Activated CD4-positive, alpha-beta memory T cell treated with anti-CD3 and anti-CD28 coated beads for 36 hours (primary cell): ENCODE data around the gene ZNF300. TPM values are rescaled to one million over a fixed set of nuclear protein-coding genes. Genes with fewer than 3 reads are reported as not detected.

Source experiments
- total RNA-seq, 2 experiments: library from RNA; stranded (reverse); gene quantifications; one replicate each; pipeline ENCODE4 v1.2.3, GENCODE V29; 2021

The ZNF300 gene
- total RNA-seq, 2 experiments from 2014 or later = 0.67 to 0.85 TPM

Other genes starting within 250 kb of the ZNF300 start
- under 1 TPM; 0.07 to 0.21 TPM for gene MYOZ3, start 243.7 kb downstream of the ZNF300 start, total RNA-seq
- 10 to 100 TPM; 59.6 to 66.4 TPM for gene RBM22, start 203.9 kb downstream of the ZNF300 start, total RNA-seq
- 10 to 100 TPM; 32.2 to 32.9 TPM for gene DCTN4, start 146.0 kb downstream of the ZNF300 start, total RNA-seq
- 10 to 100 TPM; 22.4 to 22.8 TPM for gene SMIM3, start 126.2 kb downstream of the ZNF300 start, total RNA-seq
- under 1 TPM; 0.77 to 0.88 TPM for gene IRGM, start 58.5 kb downstream of the ZNF300 start, total RNA-seq
- gene GPX3, start 115.6 kb upstream of the ZNF300 start, total RNA-seq = not detected
- 100 to 1,000 TPM; 388 to 401 TPM for gene TNIP1, start 176.1 kb upstream of the ZNF300 start, total RNA-seq